BLaER1 (cell line): ENCODE results near the gene PARD3.
"Not testable (repeated sequence)": the region's sequence is repeated elsewhere in the genome, so short reads cannot be mapped to it uniquely, and the experiment has no call there.

Experiments
- H3K27ac ChIP-seq: shearing (Covaris generic); formaldehyde crosslinking; 2 replicates; pipeline ENCODE4 v1.8.1; 2022
- H3K27me3 ChIP-seq: shearing (Covaris generic); formaldehyde crosslinking; 2 replicates; pipeline ENCODE4 v1.8.1; 2022
- H3K36me3 ChIP-seq: shearing (Covaris generic); formaldehyde crosslinking; 2 replicates; pipeline ENCODE4 v1.8.1; 2022
- H3K4me1 ChIP-seq: shearing (Covaris generic); formaldehyde crosslinking; 2 replicates; pipeline ENCODE4 v1.8.1; 2022
- H3K4me2 ChIP-seq: shearing (Covaris generic); formaldehyde crosslinking; 2 replicates; pipeline ENCODE4 v1.8.1; 2022
- H3K4me3 ChIP-seq: shearing (Covaris generic); formaldehyde crosslinking; 2 replicates; pipeline ENCODE4 v1.8.1; 2022
- H3K9ac ChIP-seq: shearing (Covaris generic); formaldehyde crosslinking; 2 replicates; pipeline ENCODE4 v1.8.1; 2022
- H3K9me3 ChIP-seq: shearing (Covaris generic); formaldehyde crosslinking; 2 replicates; pipeline ENCODE4 v1.8.1; 2022
- H4K20me1 ChIP-seq: shearing (Covaris generic); formaldehyde crosslinking; 2 replicates; pipeline ENCODE4 v1.8.1; 2022
- Cebpa-rat ChIP-seq: shearing (Covaris generic); IDR thresholded peaks from 2 replicates; pipeline ENCODE4 v1.8.1; 2022

The PARD3 gene

GRCh38 chr10:34286136-34286739 lies 528.9 kb downstream of the PARD3 start:
- Histone ChIP-seq H3K4me1 (no peaks in the 10 kb centered on the region), H3K27ac (no peak overlapping the region), H3K4me3 (no peak overlapping the region), H3K36me3 (0 out of 2 replicates have a peak, but pooled peaks cover under 1% of the 10 kb centered on the region), H3K27me3 (no peaks in the 10 kb centered on the region), H3K9me3 (no peaks in the 10 kb centered on the region), H3K9ac (no peak overlapping the region), H3K4me2 (no peak overlapping the region), H4K20me1 (no peaks in the 10 kb centered on the region)
- no peak for TF ChIP-seq Cebpa-rat

- no peaks in the 10 kb centered on the region for H3K9me3 ChIP-seq
- no peak overlapping the region for H3K27ac ChIP-seq
- no peaks in the 10 kb centered on the region for H3K27me3 ChIP-seq
- 0 out of 2 replicates have a peak, but pooled peaks cover 4% of the 10 kb centered on the region for H3K36me3 ChIP-seq
- TF ChIP-seq Cebpa-rat, result no peak
- H3K4me3 ChIP-seq, result no peak overlapping the region
- no peak overlapping the region for H3K4me2 ChIP-seq
- H3K9ac ChIP-seq, result no peak overlapping the region
- no peaks in the 10 kb centered on the region for H4K20me1 ChIP-seq
- H3K4me1 ChIP-seq, result no peaks in the 10 kb centered on the region
Observed at GRCh38 chr10:34281661-34282582, 533.2 kb downstream of the PARD3 start.

- no peak for TF ChIP-seq Cebpa-rat
Observed at GRCh38 chr10:34280599-34281374, 534.3 kb downstream of the PARD3 start.

GRCh38 chr10:34275626-34276130 lies 539.4 kb downstream of the PARD3 start:
- H3K9me3 ChIP-seq, result no peaks in the 10 kb centered on the region
- TF ChIP-seq Cebpa-rat, result no peak
- H3K4me3 ChIP-seq, result no peak overlapping the region
- no peaks in the 10 kb centered on the region for H3K27me3 ChIP-seq
- no peaks in the 10 kb centered on the region for H3K36me3 ChIP-seq
- peaks cover 5% of the 10 kb centered on the region; the same call in 1 of the 2 replicates for H3K4me1 ChIP-seq
- H3K27ac ChIP-seq, result no peak overlapping the region
- H3K4me2 ChIP-seq, result no peak overlapping the region
- H3K9ac ChIP-seq, result no peak overlapping the region
- H4K20me1 ChIP-seq, result no peaks in the 10 kb centered on the region

More at GRCh38 chr10:34280599-34281374, 534.3 kb downstream of the PARD3 start:
- Histone ChIP-seq H3K4me3 (no peak overlapping the region), H3K4me1 (no peaks in the 10 kb centered on the region), H3K4me2 (no peak overlapping the region), H3K9ac (no peak overlapping the region), H3K27ac (no peak overlapping the region), H4K20me1 (no peaks in the 10 kb centered on the region), H3K36me3 (0 out of 2 replicates have a peak, but pooled peaks cover 4% of the 10 kb centered on the region), H3K27me3 (no peaks in the 10 kb centered on the region), H3K9me3 (no peaks in the 10 kb centered on the region)

GRCh38 chr10:34274906-34275305 lies 540.2 kb downstream of the PARD3 start:
- Histone ChIP-seq H3K4me3 (no peak overlapping the region), H3K27me3 (no peaks in the 10 kb centered on the region), H3K9ac (no peak overlapping the region), H4K20me1 (no peaks in the 10 kb centered on the region), H3K36me3 (no peaks in the 10 kb centered on the region), H3K4me2 (no peak overlapping the region), H3K27ac (no peak overlapping the region), H3K4me1 (peaks cover 5% of the 10 kb centered on the region; the same call in 1 of the 2 replicates), H3K9me3 (no peaks in the 10 kb centered on the region)
- no peak for TF ChIP-seq Cebpa-rat

GRCh38 chr10:34273340-34273739 lies 541.8 kb downstream of the PARD3 start:
- Histone ChIP-seq H3K27ac (no peak overlapping the region), H3K36me3 (peaks cover 7% of the 10 kb centered on the region; the same call in 1 of the 2 replicates), H3K4me3 (no peak overlapping the region), H3K9ac (no peak overlapping the region), H3K4me2 (no peak overlapping the region), H3K4me1 (peaks cover 5% of the 10 kb centered on the region; the same call in 1 of the 2 replicates), H4K20me1 (no peaks in the 10 kb centered on the region), H3K27me3 (no peaks in the 10 kb centered on the region), H3K9me3 (no peaks in the 10 kb centered on the region)
- TF ChIP-seq Cebpa-rat, result no peak

GRCh38 chr10:34272316-34272715 lies 542.8 kb downstream of the PARD3 start:
- Histone ChIP-seq H3K4me1 (peaks cover 5% of the 10 kb centered on the region; the same call in 1 of the 2 replicates), H3K27me3 (no peaks in the 10 kb centered on the region), H3K4me2 (no peak overlapping the region), H3K4me3 (no peak overlapping the region), H3K27ac (no peak overlapping the region), H3K36me3 (peaks cover 7% of the 10 kb centered on the region; the same call in 1 of the 2 replicates), H4K20me1 (no peaks in the 10 kb centered on the region), H3K9ac (no peak overlapping the region), H3K9me3 (no peaks in the 10 kb centered on the region)
- no peak for TF ChIP-seq Cebpa-rat

GRCh38 chr10:34268410-34268809 lies 546.7 kb downstream of the PARD3 start:
- H3K4me3 ChIP-seq, H3K9ac ChIP-seq, H3K36me3 ChIP-seq, H3K9me3 ChIP-seq, H4K20me1 ChIP-seq, H3K27me3 ChIP-seq, H3K4me1 ChIP-seq, H3K27ac ChIP-seq, H3K4me2 ChIP-seq: not testable (repeated sequence)

GRCh38 chr10:34262985-34263384 lies 552.1 kb downstream of the PARD3 start:
- H4K20me1 ChIP-seq, result no peaks in the 10 kb centered on the region
- H3K9me3 ChIP-seq, result no peaks in the 10 kb centered on the region; the same call in 1 of the 2 replicates
- H3K4me1 ChIP-seq, result no peaks in the 10 kb centered on the region
- no peak overlapping the region for H3K4me2 ChIP-seq
- TF ChIP-seq Cebpa-rat, result no peak
- H3K9ac ChIP-seq, result no peak overlapping the region
- no peaks in the 10 kb centered on the region for H3K27me3 ChIP-seq
- H3K27ac ChIP-seq, result no peak overlapping the region
- H3K4me3 ChIP-seq, result no peak overlapping the region
- 0 out of 2 replicates have a peak, but pooled peaks cover 13% of the 10 kb centered on the region for H3K36me3 ChIP-seq
